ENCODE data around the gene LRRC47. TPM values are rescaled to one million over a fixed set of nuclear protein-coding genes. Genes with fewer than 3 reads are reported as not detected.
A peak's percentile ranks its signal among the peaks of the same experiment; 100 is the strongest.

Gene LRRC47
- total RNA-seq, 1 donor from 2014 or later = 55.4 TPM

DNA sequence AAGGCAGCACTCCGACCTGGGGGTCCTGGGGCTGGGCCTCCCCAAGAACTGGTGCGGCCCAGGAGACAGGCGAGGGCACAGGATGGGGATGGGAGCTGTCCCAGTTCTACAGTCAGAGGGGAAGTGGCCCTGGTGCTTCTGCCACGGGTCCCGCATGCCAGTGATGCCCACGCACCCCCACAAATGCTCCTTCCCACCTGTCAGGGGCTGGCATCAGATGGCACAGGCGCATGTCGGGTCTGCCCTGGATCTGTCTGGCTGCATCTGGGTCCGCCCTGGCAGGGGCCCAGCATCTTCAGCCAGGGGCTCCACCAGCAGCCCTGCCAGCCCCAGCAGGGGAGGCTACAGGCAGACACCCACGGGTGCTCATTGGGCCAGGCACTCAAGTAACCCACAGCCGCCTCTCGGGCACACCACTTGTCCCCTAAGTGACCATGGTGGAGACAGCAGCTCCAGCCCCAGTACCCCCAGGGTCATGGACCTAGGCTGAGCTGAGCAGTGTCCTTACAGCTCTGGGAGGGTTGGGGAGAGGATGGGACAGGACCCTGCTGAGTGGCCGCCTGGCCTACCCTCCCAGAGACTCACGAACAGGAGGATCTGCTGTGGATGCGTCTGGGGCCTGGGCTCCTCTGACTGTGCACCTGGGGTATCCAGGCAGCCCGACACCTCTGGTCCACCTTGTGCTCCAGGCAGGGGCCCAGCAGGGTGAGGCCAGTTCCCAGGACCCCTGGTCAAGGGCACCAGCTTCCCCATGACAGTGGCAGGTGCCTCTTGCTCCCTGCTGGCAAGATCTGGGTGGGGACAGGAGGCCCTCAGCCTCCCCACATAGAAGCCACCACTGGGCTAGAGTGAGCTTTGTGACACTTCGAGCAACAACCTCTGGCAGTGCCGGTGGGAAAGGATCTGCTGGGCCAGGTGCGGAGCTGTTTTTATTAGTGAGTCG, 18.4 kb downstream of the LRRC47 start:
- H3K27me3 Mint-ChIP-seq (ENCODE audit: low read depth) = no peaks in the 10 kb centered on the region
- no peak for DNase-seq (ENCODE audit: low spot score in 2 of 2, unreplicated experiment in 2 of 2)
- H3K27ac Mint-ChIP-seq = no peak overlapping the region
- H3K4me1 Mint-ChIP-seq = peaks cover 16% of the 10 kb centered on the region
- TF ChIP-seq, protein P1, sequence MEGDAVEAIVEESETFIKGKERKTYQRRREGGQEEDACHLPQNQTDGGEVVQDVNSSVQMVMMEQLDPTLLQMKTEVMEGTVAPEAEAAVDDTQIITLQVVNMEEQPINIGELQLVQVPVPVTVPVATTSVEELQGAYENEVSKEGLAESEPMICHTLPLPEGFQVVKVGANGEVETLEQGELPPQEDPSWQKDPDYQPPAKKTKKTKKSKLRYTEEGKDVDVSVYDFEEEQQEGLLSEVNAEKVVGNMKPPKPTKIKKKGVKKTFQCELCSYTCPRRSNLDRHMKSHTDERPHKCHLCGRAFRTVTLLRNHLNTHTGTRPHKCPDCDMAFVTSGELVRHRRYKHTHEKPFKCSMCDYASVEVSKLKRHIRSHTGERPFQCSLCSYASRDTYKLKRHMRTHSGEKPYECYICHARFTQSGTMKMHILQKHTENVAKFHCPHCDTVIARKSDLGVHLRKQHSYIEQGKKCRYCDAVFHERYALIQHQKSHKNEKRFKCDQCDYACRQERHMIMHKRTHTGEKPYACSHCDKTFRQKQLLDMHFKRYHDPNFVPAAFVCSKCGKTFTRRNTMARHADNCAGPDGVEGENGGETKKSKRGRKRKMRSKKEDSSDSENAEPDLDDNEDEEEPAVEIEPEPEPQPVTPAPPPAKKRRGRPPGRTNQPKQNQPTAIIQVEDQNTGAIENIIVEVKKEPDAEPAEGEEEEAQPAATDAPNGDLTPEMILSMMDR (IDR thresholded peaks at IDR 0.05; ENCODE audit: unreplicated experiment) = no peak
- no peak overlapping the region for H3K4me3 Mint-ChIP-seq
- peaks cover 27% of the 10 kb centered on the region for H3K36me3 Mint-ChIP-seq
- no peaks in the 10 kb centered on the region for H3K9me3 Mint-ChIP-seq

DNA sequence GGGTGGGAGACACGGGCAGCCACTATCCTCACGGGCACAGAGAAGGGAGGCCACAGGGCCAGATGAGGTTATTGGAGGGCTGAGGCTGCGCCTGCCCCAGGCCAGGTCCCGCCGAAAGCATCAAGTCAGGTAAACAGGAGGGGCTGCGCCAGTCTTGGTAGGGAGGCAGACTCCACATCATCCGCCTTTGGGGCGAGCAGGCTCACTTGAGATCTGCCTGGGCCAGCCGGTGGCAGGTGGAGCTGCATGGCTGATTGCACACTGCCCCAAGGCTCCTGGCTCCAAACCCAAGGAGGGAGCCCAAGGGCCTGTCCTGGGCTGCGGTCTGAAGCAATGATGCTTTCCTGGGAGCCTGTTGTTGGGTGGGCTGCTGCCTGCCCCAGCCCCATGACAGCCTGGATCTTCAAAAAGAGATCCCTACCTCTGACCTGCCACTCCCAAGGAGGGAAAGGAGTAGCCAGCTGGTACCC, 19.2 kb downstream of the LRRC47 start:
- Mint-ChIP-seq H3K27me3 (ENCODE audit: low read depth) (no peaks in the 10 kb centered on the region), H3K27ac (peak overlapping the region; percentile 16), H3K36me3 (peaks cover 22% of the 10 kb centered on the region), H3K4me3 (no peak overlapping the region), H3K4me1 (peaks cover 17% of the 10 kb centered on the region), H3K9me3 (no peaks in the 10 kb centered on the region)
- no peak for DNase-seq (ENCODE audit: low spot score in 2 of 2, unreplicated experiment in 2 of 2)
- TF ChIP-seq, protein P1 (IDR thresholded peaks at IDR 0.05; ENCODE audit: unreplicated experiment) = no peak

DNA sequence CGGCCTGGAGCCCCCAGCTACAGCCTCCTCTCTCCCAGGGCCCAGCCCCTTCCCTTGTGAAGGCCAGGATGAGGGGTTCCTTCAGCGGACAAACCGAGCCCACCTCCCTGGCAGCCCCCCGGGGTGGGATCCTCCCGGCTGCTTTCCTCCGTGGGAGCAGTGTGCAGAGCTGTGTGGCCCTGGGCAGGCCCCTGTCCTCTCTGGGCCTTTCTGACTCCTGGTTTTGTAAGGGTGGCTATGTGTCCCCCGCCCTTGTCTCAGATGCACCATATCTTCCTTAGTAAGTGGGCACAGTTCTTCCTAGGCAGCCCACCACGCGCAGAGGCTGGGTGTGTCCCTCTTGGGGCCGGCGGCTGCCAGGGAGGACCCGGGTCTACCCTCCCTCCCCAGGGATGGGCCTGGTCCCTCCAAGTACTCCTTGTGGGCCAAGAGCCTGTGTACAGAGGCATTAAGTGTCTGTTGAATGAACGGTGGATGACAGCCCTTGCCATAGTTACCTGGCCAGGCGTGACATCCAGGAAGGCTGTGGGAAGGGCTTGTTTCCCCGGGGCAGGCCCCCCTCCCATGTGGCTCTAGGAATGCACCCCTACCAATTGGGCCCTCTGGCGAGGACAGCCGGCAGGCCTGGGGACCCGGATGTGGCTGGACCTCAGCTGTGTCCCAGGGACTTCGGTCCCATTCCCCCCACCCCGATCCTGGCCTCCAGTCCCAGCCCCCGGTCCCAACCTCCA, 19.9 kb downstream of the LRRC47 start:
- DNase-seq (ENCODE audit: low spot score in 2 of 2, unreplicated experiment in 2 of 2) = no peak
- Mint-ChIP-seq H3K27me3 (ENCODE audit: low read depth) (no peaks in the 10 kb centered on the region), H3K4me3 (no peak overlapping the region), H3K27ac (no peak overlapping the region), H3K4me1 (peaks cover 21% of the 10 kb centered on the region), H3K9me3 (no peaks in the 10 kb centered on the region), H3K36me3 (peaks cover 18% of the 10 kb centered on the region)
- TF ChIP-seq, protein P1 (IDR thresholded peaks at IDR 0.05; ENCODE audit: unreplicated experiment) = no peak

GRCh38 chr1:3775490-3776230, 20.6 kb downstream of the LRRC47 start:
- Mint-ChIP-seq H3K4me3 (no peak overlapping the region), H3K27ac (no peak overlapping the region), H3K4me1 (peaks cover 22% of the 10 kb centered on the region), H3K9me3 (no peaks in the 10 kb centered on the region), H3K36me3 (peaks cover 14% of the 10 kb centered on the region), H3K27me3 (ENCODE audit: low read depth) (no peaks in the 10 kb centered on the region)
- DNase-seq (ENCODE audit: low spot score in 2 of 2, unreplicated experiment in 2 of 2) = no peak
- TF ChIP-seq, protein P1 (IDR thresholded peaks at IDR 0.05; ENCODE audit: unreplicated experiment) = no peak

- Mint-ChIP-seq H3K9me3 (no peaks in the 10 kb centered on the region), H3K4me3 (no peak overlapping the region), H3K36me3 (peaks cover 9% of the 10 kb centered on the region), H3K4me1 (peaks cover 22% of the 10 kb centered on the region), H3K27me3 (ENCODE audit: low read depth) (no peaks in the 10 kb centered on the region), H3K27ac (peak overlapping the region; percentile 34)
- DNase-seq (ENCODE audit: low spot score in 2 of 2, unreplicated experiment in 2 of 2) = no peak
- TF ChIP-seq, protein P1 (IDR thresholded peaks at IDR 0.05; ENCODE audit: unreplicated experiment) = no peak
These were observed 21.3 kb downstream of the LRRC47 start for GRCh38 chr1:3774946-3775489.

Measured in mesothelial cell of epicardium (in vitro differentiated cells).